GOT3 (cell line): ENCODE data around the gene SERINC2.
"Not testable (repeated sequence)": the region's sequence is repeated elsewhere in the genome, so short reads cannot be mapped to it uniquely, and the experiment has no call there.

ENCODE experiments used
- DNase-seq: peaks from one replicate; lab custom pipeline; 2025; ENCODE audit warnings: mixed read lengths; lab: John Stamatoyannopoulos, UW

The SERINC2 gene

GRCh38 chr1:31471452-31472313, 58.7 kb downstream of the SERINC2 start:
- DNase-seq, result not testable (repeated sequence)

GRCh38 chr1:31472314-31472651, 59.3 kb downstream of the SERINC2 start:
- not testable (repeated sequence) for DNase-seq

GRCh38 chr1:31472673-31473072, 59.7 kb downstream of the SERINC2 start:
- DNase-seq, result not testable (repeated sequence)

GRCh38 chr1:31473508-31473907, 60.5 kb downstream of the SERINC2 start:
- not testable (repeated sequence) for DNase-seq

- not testable (repeated sequence) for DNase-seq
Measured at GRCh38 chr1:31474567-31474966, 61.6 kb downstream of the SERINC2 start.

GRCh38 chr1:31476891-31477846, 64.2 kb downstream of the SERINC2 start:
- DNase-seq, result no peak

GRCh38 chr1:31478167-31478566, 65.2 kb downstream of the SERINC2 start:
- no peak for DNase-seq

- no peak for DNase-seq
Measured at GRCh38 chr1:31479811-31480210, 66.8 kb downstream of the SERINC2 start.

- DNase-seq, result not testable (repeated sequence)
Measured at GRCh38 chr1:31480426-31480825, 67.4 kb downstream of the SERINC2 start.

GRCh38 chr1:31482482-31483011, 69.5 kb downstream of the SERINC2 start:
- DNase-seq, result no peak

GRCh38 chr1:31483012-31483946, 70.3 kb downstream of the SERINC2 start:
- no peak for DNase-seq
